B cell (primary cell): Measurements from ENCODE around the gene FAM53B. TPM values are rescaled to one million over a fixed set of nuclear protein-coding genes. Genes with fewer than 3 reads are reported as not detected.
A peak's percentile ranks its signal among the peaks of the same experiment; 100 is the strongest.

Experiments
- ATAC-seq: fragments of 200-7000 bp; cut with Tn5 transposase; one replicate; pipeline ENCODE4 v1.10.0; 2021; ENCODE audit warnings: low read depth, mild to moderate bottlenecking, moderate number of reproducible peaks, moderate library complexity
- CTCF ChIA-PET: fragments of 350-600 bp; sonication (Branson Sonifier 250); formaldehyde crosslinking; loops from one replicate; lab custom pipeline; 2021; ENCODE audit warnings: antibody characterized with exemption, inconsistent platforms; lab: Charles Lee
- POLR2A ChIA-PET: fragments of 350-600 bp; sonication (Branson Sonifier 250); formaldehyde crosslinking; loops from one replicate; lab custom pipeline; 2021; ENCODE audit warnings: antibody characterized with exemption; lab: Charles Lee
- DNase-seq: peaks from one replicate; pipeline ENCODE4 v3.0.0; 2013
- H2AFZ ChIP-seq: 2 replicates; pipeline ENCODE4 v1.6.1; 2012; ENCODE audit warnings: mild to moderate bottlenecking, low read depth, low read length; ENCODE audit not compliant: insufficient read depth, poor library complexity, severe bottlenecking
- H3K27ac ChIP-seq, 2 donors: 1 replicate in 1 of 2; 2 replicates in 1 of 2; pipeline ENCODE4 v1.5.1; 2012 to 2013; ENCODE audit warnings: low read length in 2 of 2, mild to moderate bottlenecking in 2 of 2, moderate library complexity in 1 of 2
- H3K27me3 ChIP-seq, 4 experiments: fragments of 200-600 bp in 1 of 4; sonication (generic) in 1 of 4; replicated peaks in 1 of 4; 1 replicate in 2 of 4; 2 replicates in 2 of 4; pipeline versions ENCODE4 v1.6.1 to v1.7.0; 2013 to 2016; ENCODE audit warnings: low read length in 3 of 4, mild to moderate bottlenecking in 2 of 4, mixed read lengths in 1 of 4, moderate library complexity in 1 of 4; ENCODE audit not compliant: insufficient read depth in 4 of 4, control insufficient read depth in 3 of 4; ENCODE audit errors: control extremely low read depth in 1 of 4
- H3K36me3 ChIP-seq, 2 experiments: replicated peaks in 1 of 2; 1 replicate in 1 of 2; 2 replicates in 1 of 2; pipeline versions ENCODE4 v1.6.1 to v1.7.1; 2013; ENCODE audit warnings: low read length in 1 of 2; ENCODE audit not compliant: insufficient read depth in 2 of 2, control insufficient read depth in 1 of 2; ENCODE audit errors: control extremely low read depth in 1 of 2, extremely low read depth in 1 of 2
- H3K4me1 ChIP-seq, 2 donors: fragments of 200-600 bp in 1 of 2; sonication (generic) in 1 of 2; 1 replicate in 1 of 2; 2 replicates in 1 of 2; pipeline versions ENCODE4 v1.5.1 to v1.6.1; 2013 to 2017; ENCODE audit warnings: low read length in 2 of 2; ENCODE audit not compliant: control insufficient read depth in 2 of 2, insufficient read depth in 2 of 2
- H3K4me2 ChIP-seq: replicated peaks from 2 replicates; pipeline ENCODE3; 2012; ENCODE audit warnings: mild to moderate bottlenecking, low read depth, low read length; ENCODE audit not compliant: poor library complexity, severe bottlenecking
- H3K4me3 ChIP-seq, 5 experiments: fragments of 200-600 bp in 1 of 5; sonication (generic) in 1 of 5; 1 replicate in 3 of 5; 2 replicates in 2 of 5; pipeline versions ENCODE4 v1.5.1 to v1.7.0; 2011 to 2016; ENCODE audit warnings: low read length in 4 of 5, mild to moderate bottlenecking in 4 of 5, low read depth in 2 of 5, control low read depth in 1 of 5, moderate library complexity in 1 of 5; ENCODE audit not compliant: insufficient read depth in 1 of 5; ENCODE audit errors: control extremely low read depth in 1 of 5, extremely low read depth in 1 of 5
- H3K79me2 ChIP-seq: fragments of 200-600 bp; sonication (generic); one replicate; pipeline ENCODE4 v1.6.0; 2016; ENCODE audit warnings: low read length; ENCODE audit not compliant: control insufficient read depth, insufficient read depth
- H3K9ac ChIP-seq: fragments of 200-600 bp; sonication (generic); 2 replicates; pipeline ENCODE4 v1.6.1; 2017; ENCODE audit warnings: mild to moderate bottlenecking, low read length, moderate library complexity
- H3K9me3 ChIP-seq, 3 donors: one replicate each; pipeline versions ENCODE4 v1.6.1 to v1.7.1; 2013; ENCODE audit warnings: low read length in 2 of 3; ENCODE audit not compliant: control insufficient read depth in 2 of 3, insufficient read depth in 1 of 3; ENCODE audit errors: control extremely low read depth in 1 of 3
- H4K20me1 ChIP-seq: 2 replicates; pipeline ENCODE4 v1.6.0; 2012; ENCODE audit warnings: mild to moderate bottlenecking, low read length; ENCODE audit not compliant: insufficient read depth, control insufficient read depth, poor library complexity, severe bottlenecking
- H3K27ac Mint-ChIP-seq: one replicate; pipeline ENCODE4 v1.8.0; 2021; ENCODE audit warnings: mixed read lengths
- H3K27me3 Mint-ChIP-seq: one replicate; pipeline ENCODE4 v1.8.0; 2021; ENCODE audit warnings: mixed read lengths
- H3K4me1 Mint-ChIP-seq: one replicate; pipeline ENCODE4 v1.8.0; 2021; ENCODE audit warnings: mixed read lengths
- H3K4me3 Mint-ChIP-seq: one replicate; pipeline ENCODE4 v1.8.0; 2021; ENCODE audit warnings: mixed read lengths
- H3K9me3 Mint-ChIP-seq: one replicate; pipeline ENCODE4 v1.8.0; 2022; ENCODE audit warnings: mixed read lengths; ENCODE audit not compliant: insufficient read depth
- EZH2 ChIP-seq: IDR thresholded peaks from 2 replicates; pipeline ENCODE4 v1.6.1; 2012; ENCODE audit warnings: borderline replicate concordance, low read depth, mild to moderate bottlenecking, moderate library complexity, low read length; ENCODE audit not compliant: insufficient read depth, poor library complexity, severe bottlenecking
- WGBS: methylation state at CpG from one replicate; pipeline ENCODE4 v1.1.5; 2013; ENCODE audit warnings: missing lambda C conversion rate; ENCODE audit not compliant: insufficient coverage; 5-methylcytosine and 5-hydroxymethylcytosine counted together
- intact Hi-C: fragments of 100-400 bp; cut with micrococcal nuclease; formaldehyde crosslinking; loops from one replicate; pipeline ENCODE4 v1.10.0; 2022
- polyA plus RNA-seq: library from polyadenylated mRNA; depleted of rRNA; stranded (reverse); fragments of >200 nt; gene quantifications from 2 replicates; pipeline ENCODE4 v1.2.3, GENCODE V29; 2012
- total RNA-seq, 2 donors: library from RNA; stranded (reverse); fragments of 120-200 nt in 1 of 2; gene quantifications; 1 replicate in 1 of 2; 2 replicates in 1 of 2; pipeline versions ENCODE4 v1.2.3 to v1.2.4, GENCODE V29; 2013 to 2022
- TF ChIP-seq, protein P1 (sequence below): fragments of 200-600 bp; IDR thresholded peaks from one replicate; pipeline ENCODE4 v1.8.0; 2022; ENCODE audit warnings: antibody characterized with exemption, mild to moderate bottlenecking

Gene FAM53B
- total and polyA plus RNA-seq, 2 donors (not counting 1 experiment from before 2014, with no cell fraction given) = 51.2 to 186 TPM

DNA sequence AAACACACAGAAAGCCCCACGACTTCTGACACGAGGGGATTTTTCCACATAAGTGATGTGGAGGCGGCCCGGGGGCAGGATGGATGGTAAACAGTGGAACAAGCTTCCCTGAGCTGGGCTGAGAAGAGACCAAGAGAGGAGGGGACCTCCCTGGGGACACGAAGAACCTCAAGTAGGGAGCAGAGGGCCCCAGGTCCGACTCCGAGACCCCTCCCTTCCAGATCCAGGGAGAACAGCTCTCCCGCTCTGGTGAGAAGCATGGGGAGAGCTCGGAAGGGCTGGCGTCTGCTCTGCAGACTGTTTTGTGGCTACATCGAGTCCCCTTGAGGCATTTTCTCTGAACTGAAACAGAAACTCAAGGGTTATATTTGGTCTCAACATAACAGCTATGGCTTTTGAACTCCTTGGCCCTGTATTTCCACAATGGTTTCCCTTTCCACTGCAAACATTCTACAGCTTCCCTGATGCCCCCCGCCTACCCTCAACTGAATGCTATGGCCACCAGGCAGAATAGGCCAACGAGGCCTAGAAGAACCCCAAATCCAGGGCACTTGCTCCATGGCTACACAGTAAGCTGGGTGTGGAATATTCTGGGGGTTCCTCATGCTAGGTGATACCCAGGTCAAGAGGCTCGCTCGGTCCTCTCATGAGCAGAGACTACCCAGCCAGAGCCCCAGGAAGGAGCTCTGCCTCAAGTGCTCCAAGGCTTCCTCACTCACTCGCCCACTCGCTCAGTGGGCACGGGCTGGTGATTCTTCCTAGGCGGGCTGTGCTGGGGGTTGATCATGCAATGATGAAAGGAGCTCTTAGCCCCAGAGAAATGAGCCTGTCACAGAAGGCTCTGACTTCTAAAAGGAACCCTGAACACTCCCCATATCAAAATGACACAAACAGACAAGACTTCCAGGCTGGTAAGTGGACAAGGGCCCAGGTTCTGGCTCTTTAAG lies 47.5 kb downstream of the FAM53B start:
- POLR2A ChIA-PET = interaction anchor here (0.6 to 1.7 kb wide), 8 partner anchors 10 to 603 kb away, joined by 3 to 11 read pairs (median 4); partner anchors contain the start of gene CHST15
- Histone ChIP-seq H3K9ac (peak overlapping the region; percentile 44), H3K9me3 (no peaks in the 10 kb centered on the region), H3K27ac (peak overlapping the region; percentile 80 to 91), H3K4me2 (peak overlapping the region; percentile 74), H3K27me3 (no peaks in the 10 kb centered on the region), H3K36me3 (peaks cover 1 to 83% of the 10 kb centered on the region in 2 experiments), H3K4me1 (peaks cover 78 to 84% of the 10 kb centered on the region in 2 donors), H2AFZ (no peak overlapping the region), H4K20me1 (peaks cover 55% of the 10 kb centered on the region), H3K4me3 (peak overlapping the region in 3 of 5 experiments; percentile 18 to 40 (median 31)), H3K79me2 (peaks cover 99% of the 10 kb centered on the region)
- TF ChIP-seq, protein P1, sequence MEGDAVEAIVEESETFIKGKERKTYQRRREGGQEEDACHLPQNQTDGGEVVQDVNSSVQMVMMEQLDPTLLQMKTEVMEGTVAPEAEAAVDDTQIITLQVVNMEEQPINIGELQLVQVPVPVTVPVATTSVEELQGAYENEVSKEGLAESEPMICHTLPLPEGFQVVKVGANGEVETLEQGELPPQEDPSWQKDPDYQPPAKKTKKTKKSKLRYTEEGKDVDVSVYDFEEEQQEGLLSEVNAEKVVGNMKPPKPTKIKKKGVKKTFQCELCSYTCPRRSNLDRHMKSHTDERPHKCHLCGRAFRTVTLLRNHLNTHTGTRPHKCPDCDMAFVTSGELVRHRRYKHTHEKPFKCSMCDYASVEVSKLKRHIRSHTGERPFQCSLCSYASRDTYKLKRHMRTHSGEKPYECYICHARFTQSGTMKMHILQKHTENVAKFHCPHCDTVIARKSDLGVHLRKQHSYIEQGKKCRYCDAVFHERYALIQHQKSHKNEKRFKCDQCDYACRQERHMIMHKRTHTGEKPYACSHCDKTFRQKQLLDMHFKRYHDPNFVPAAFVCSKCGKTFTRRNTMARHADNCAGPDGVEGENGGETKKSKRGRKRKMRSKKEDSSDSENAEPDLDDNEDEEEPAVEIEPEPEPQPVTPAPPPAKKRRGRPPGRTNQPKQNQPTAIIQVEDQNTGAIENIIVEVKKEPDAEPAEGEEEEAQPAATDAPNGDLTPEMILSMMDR = no peak
- TF ChIP-seq EZH2 = no peak
- 19% methylated on average over 9 of the region's 19 CpGs for whole genome bisulfite sequencing
- intact Hi-C loops = loop anchor here (1.0 to 5.0 kb wide), 4 partner anchors 9 to 49 kb away; no protein-coding TSS in a partner anchor
- CTCF ChIA-PET = interaction anchor here (0.6 to 3.6 kb wide), 22 partner anchors 8 to 167 kb away, joined by 3 to 36 read pairs (median 4); no protein-coding TSS in a partner anchor
- peak overlapping the region; percentile 86 for H3K4me3 Mint-ChIP-seq
- peak; percentile 69 for DNase-seq
- H3K9me3 Mint-ChIP-seq = no peaks in the 10 kb centered on the region
- peak; percentile 46 for ATAC-seq
- peaks cover 91% of the 10 kb centered on the region for H3K4me1 Mint-ChIP-seq
- H3K27me3 Mint-ChIP-seq = no peaks in the 10 kb centered on the region
- H3K27ac Mint-ChIP-seq = peak overlapping the region; percentile 97
